Endothelial cell of umbilical vein (primary cell): ENCODE results near the gene GABRA5. TPM values are rescaled to one million over a fixed set of nuclear protein-coding genes. Genes with fewer than 3 reads are reported as not detected.

Experiments
- BruUV-seq: library from RNA; stranded (reverse); fragments of 400-500 nt; replicated peaks from 2 replicates; lab custom pipeline; 2021; lab: Mats Ljungman, UMichigan
- CTCF ChIA-PET: fragments of 300-600, 350-600 bp; sonication (Branson Sonifier 250); formaldehyde crosslinking; loops from one replicate; lab custom pipeline; 2021; ENCODE audit warnings: antibody characterized with exemption, inconsistent platforms; lab: Charles Lee
- POLR2A ChIA-PET: fragments of 300-600, 350-600 bp; sonication (Branson Sonifier 250); formaldehyde crosslinking; loops from one replicate; lab custom pipeline; 2021; ENCODE audit warnings: antibody characterized with exemption, inconsistent platforms; lab: Charles Lee
- DNase-seq: peaks from one replicate; pipeline ENCODE4 v3.0.0-alpha.2; 2011; ENCODE audit warnings: low read depth, low spot score
- FAIRE-seq: peaks from 2 replicates; lab custom pipeline; 2011; peaks lifted over from hg19 to GRCh38; lab: Jason Lieb, UNC
- H2AFZ ChIP-seq: 2 replicates; pipeline ENCODE4 v1.6.0; 2012; ENCODE audit warnings: low read depth, low read length, control low read depth, inconsistent platforms
- H3K27ac ChIP-seq: 2 replicates; pipeline ENCODE4 v1.5.1; 2011; ENCODE audit warnings: low read depth, mild to moderate bottlenecking, control low read depth, low read length, moderate library complexity; ENCODE audit not compliant: insufficient read depth
- H3K27me3 ChIP-seq, 2 experiments: 2 replicates each; pipeline versions ENCODE4 v1.6.0 to v1.6.1; 2011; ENCODE audit warnings: low read length in 2 of 2, mixed read lengths in 1 of 2; ENCODE audit not compliant: control insufficient read depth in 2 of 2, insufficient read depth in 2 of 2
- H3K36me3 ChIP-seq, 2 experiments: 2 replicates in 1 of 2; 3 replicates in 1 of 2; pipeline ENCODE4 v1.5.1; 2011; ENCODE audit warnings: low read length in 2 of 2, mild to moderate bottlenecking in 1 of 2, moderate library complexity in 1 of 2; ENCODE audit not compliant: control insufficient read depth in 2 of 2, insufficient read depth in 2 of 2; ENCODE audit errors: extremely low read depth in 1 of 2
- H3K4me1 ChIP-seq: 3 replicates; pipeline ENCODE4 v1.5.1; 2011; ENCODE audit warnings: mild to moderate bottlenecking, low read length; ENCODE audit not compliant: control insufficient read depth, insufficient read depth; ENCODE audit errors: extremely low read depth
- H3K4me2 ChIP-seq: 2 replicates; pipeline ENCODE4 v1.6.1; 2011; ENCODE audit warnings: low read length, control low read depth, mixed read lengths; ENCODE audit not compliant: insufficient read depth
- H3K4me3 ChIP-seq, 3 experiments: fragments of 200-600 bp in 1 of 3; sonication (generic), shearing (Covaris generic) in 1 of 3; replicated peaks in 1 of 3; 2 replicates each; pipeline ENCODE4 v1.5.1; 2011 to 2016; ENCODE audit warnings: control low read depth in 3 of 3, low read length in 3 of 3, mild to moderate bottlenecking in 2 of 3, inconsistent platforms in 1 of 3, low read depth in 1 of 3, moderate library complexity in 1 of 3; ENCODE audit not compliant: insufficient read depth in 1 of 3
- H3K79me2 ChIP-seq: 2 replicates; pipeline ENCODE4 v1.6.0; 2012; ENCODE audit warnings: low read length, inconsistent platforms; ENCODE audit not compliant: control insufficient read depth, insufficient read depth
- H3K9ac ChIP-seq: replicated peaks from 2 replicates; pipeline ENCODE3; 2011; ENCODE audit warnings: low read length, control low read depth; ENCODE audit not compliant: insufficient read depth; ENCODE audit errors: extremely low read depth
- H3K9me1 ChIP-seq: replicated peaks from 3 replicates; pipeline ENCODE4 v1.6.0; 2011; ENCODE audit warnings: mild to moderate bottlenecking, low read length; ENCODE audit not compliant: control insufficient read depth, insufficient read depth; ENCODE audit errors: extremely low read depth
- H3K9me3 ChIP-seq: replicated peaks from 2 replicates; pipeline ENCODE4 v1.5.1; 2012; ENCODE audit warnings: low read length, inconsistent platforms; ENCODE audit not compliant: control insufficient read depth, insufficient read depth
- H4K20me1 ChIP-seq: replicated peaks from 2 replicates; pipeline ENCODE3; 2011; ENCODE audit warnings: mild to moderate bottlenecking, low read length; ENCODE audit not compliant: control insufficient read depth, insufficient read depth; ENCODE audit errors: extremely low read depth
- EZH2 ChIP-seq: IDR thresholded peaks from 2 replicates; pipeline ENCODE4 v1.6.1; 2012; ENCODE audit warnings: borderline replicate concordance, low read depth, mild to moderate bottlenecking, moderate library complexity, low read length, inconsistent platforms; ENCODE audit not compliant: severe bottlenecking
- FOS ChIP-seq: IDR thresholded peaks from 2 replicates; pipeline ENCODE4 v1.6.1; 2011; ENCODE audit warnings: mild to moderate bottlenecking, low read length, moderate library complexity, borderline replicate concordance; ENCODE audit not compliant: insufficient read depth
- GATA2 ChIP-seq: IDR thresholded peaks from 2 replicates; pipeline ENCODE4 v1.7.0; 2011; ENCODE audit warnings: low read depth, mild to moderate bottlenecking, moderate library complexity, mixed read lengths, low read length; ENCODE audit not compliant: insufficient read length, insufficient read depth
- JUN ChIP-seq: IDR thresholded peaks from 2 replicates; pipeline ENCODE4 v1.6.1; 2011; ENCODE audit warnings: borderline replicate concordance, low read depth; ENCODE audit not compliant: insufficient read length, insufficient read depth
- MYC ChIP-seq: IDR thresholded peaks from one replicate; pipeline ENCODE4 v1.6.1; 2011; ENCODE audit warnings: mild to moderate bottlenecking, low read depth, low read length
- POLR2A ChIP-seq: IDR thresholded peaks from 2 replicates; pipeline ENCODE4 v1.6.1; 2012; ENCODE audit warnings: low read depth, mild to moderate bottlenecking, control low read depth, low read length
- POLR2AphosphoS5 ChIP-seq: IDR thresholded peaks from 2 replicates; pipeline ENCODE4 v1.6.1; 2012; ENCODE audit warnings: low read depth, mild to moderate bottlenecking, control low read depth, low read length, moderate library complexity; ENCODE audit not compliant: insufficient read depth
- dilution Hi-C: fragments of 300-500 bp; cut with MboI; formaldehyde crosslinking; loops from one replicate; pipeline ENCODE4 v1.15.0; 2019; ENCODE audit warnings: low sequenced_read_pairs; ENCODE audit not compliant: extremely low pct_ligation_motif_present
- intact Hi-C: fragments of 100-400 bp; cut with micrococcal nuclease; formaldehyde crosslinking; loops from one replicate; pipeline ENCODE4 v1.10.0; 2022
- polyA plus RNA-seq, 4 experiments: library from polyadenylated mRNA; depleted of rRNA in 3 of 4; stranded (reverse) in 3 of 4; unstranded in 1 of 4; fragments of >200 nt; gene quantifications; 2 replicates each; pipeline versions ENCODE4 v1.2.1 to v1.2.3, GENCODE V29; 2011 to 2012; ENCODE audit warnings: missing spikeins in 1 of 4
- total RNA-seq: library from RNA; stranded (reverse); gene quantifications from 2 replicates; pipeline ENCODE4 v1.2.3, GENCODE V29; 2021
- TF ChIP-seq, protein P1 (sequence below): IDR thresholded peaks from 2 replicates; pipeline ENCODE4 v1.6.1; 2011; ENCODE audit not compliant: insufficient read depth, insufficient read length
- TF ChIP-seq, protein P2 (sequence below), 2 donors: IDR thresholded peaks; 1 replicate in 1 of 2; 2 replicates in 1 of 2; pipeline ENCODE4 v1.5.1; 2011; ENCODE audit warnings: low read length in 2 of 2, mild to moderate bottlenecking in 2 of 2, moderate library complexity in 2 of 2, control low read depth in 1 of 2, inconsistent platforms in 1 of 2, low read depth in 1 of 2; ENCODE audit not compliant: insufficient read depth in 1 of 2; ENCODE audit errors: extremely low read depth in 1 of 2

Gene GABRA5
- total and polyA plus RNA-seq, 2 donors (not counting 3 experiments of a cell fraction or from before 2014, with no cell fraction given): not detected

DNA sequence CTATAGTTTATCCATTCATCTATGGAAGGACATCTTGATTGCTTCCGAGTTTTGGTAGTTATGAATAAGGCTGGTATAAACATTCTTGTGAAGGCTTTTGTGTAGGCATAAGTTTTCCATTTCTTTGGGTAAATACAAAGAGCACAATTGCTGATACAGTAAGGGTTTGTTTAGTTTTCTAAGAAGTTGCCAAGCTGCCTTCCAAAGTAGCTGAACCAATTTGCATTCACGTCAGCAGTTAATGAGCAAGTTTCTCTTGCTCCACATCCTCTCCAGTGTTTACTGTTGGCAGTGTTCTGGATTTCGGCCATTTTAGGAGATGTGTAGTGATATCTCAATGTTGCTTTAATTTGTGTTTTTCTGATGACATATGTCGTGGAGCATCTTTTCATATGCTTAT is 34.2 kb downstream of the GABRA5 start:
- no TSS peak for BruUV-seq
- Histone ChIP-seq H3K9ac (no peak overlapping the region), H3K4me2 (no peak overlapping the region), H3K27ac (no peak overlapping the region), H3K9me3 (no peaks in the 10 kb centered on the region), H3K27me3 (no peaks in the 10 kb centered on the region), H2AFZ (no peak overlapping the region), H3K4me3 (no peak overlapping the region), H3K4me1 (no peaks in the 10 kb centered on the region), H3K36me3 (no peaks in the 10 kb centered on the region), H3K79me2 (no peaks in the 10 kb centered on the region), H4K20me1 (no peaks in the 10 kb centered on the region), H3K9me1 (no peaks in the 10 kb centered on the region)
- DNase-seq: no peak
- intact Hi-C loops (no loop called here), dilution Hi-C loops (no loop called here)
- ChIA-PET CTCF (no interaction called here), POLR2A (no interaction called here)
- no peak for FAIRE-seq
- TF ChIP-seq FOS: no peak
- no peak for TF ChIP-seq GATA2
- no peak for TF ChIP-seq MYC
- TF ChIP-seq POLR2A: no peak
- TF ChIP-seq, protein P1, sequence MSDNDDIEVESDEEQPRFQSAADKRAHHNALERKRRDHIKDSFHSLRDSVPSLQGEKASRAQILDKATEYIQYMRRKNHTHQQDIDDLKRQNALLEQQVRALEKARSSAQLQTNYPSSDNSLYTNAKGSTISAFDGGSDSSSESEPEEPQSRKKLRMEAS: no peak

DNA sequence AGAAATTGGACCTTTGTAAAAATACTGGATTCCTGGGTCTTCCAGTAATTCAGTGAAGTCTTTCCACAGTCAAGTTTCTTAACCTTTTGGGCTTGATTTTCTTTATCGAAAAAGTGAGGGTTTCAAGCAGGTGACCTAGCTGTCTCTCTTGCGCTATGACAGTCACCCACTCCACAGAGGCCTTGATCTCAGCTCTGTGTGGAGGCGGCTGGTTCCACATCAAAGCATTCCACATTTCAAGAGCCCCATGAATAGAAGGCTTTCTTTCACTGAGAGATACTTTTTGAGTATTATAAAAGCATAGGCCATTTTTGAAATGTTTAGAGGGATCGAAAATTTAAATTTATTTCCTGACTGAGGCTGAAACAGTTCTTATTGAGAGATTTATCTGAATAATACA is 43.9 kb downstream of the GABRA5 start:
- Histone ChIP-seq H3K27me3 (no peaks in the 10 kb centered on the region), H4K20me1 (no peaks in the 10 kb centered on the region), H3K79me2 (no peaks in the 10 kb centered on the region), H3K4me3 (no peak overlapping the region), H3K9ac (no peak overlapping the region), H3K4me2 (no peak overlapping the region), H3K4me1 (no peaks in the 10 kb centered on the region), H3K36me3 (no peaks in the 10 kb centered on the region), H3K27ac (no peak overlapping the region), H3K9me1 (no peaks in the 10 kb centered on the region), H3K9me3 (peaks cover 2% of the 10 kb centered on the region), H2AFZ (no peak overlapping the region)
- dilution Hi-C loops: no loop called here
- no TSS peak for BruUV-seq
- FAIRE-seq (no peak), DNase-seq (no peak)
- intact Hi-C loops: no loop called here
- CTCF ChIA-PET: no interaction called here
- POLR2A ChIA-PET: no interaction called here
- TF ChIP-seq POLR2A (no peak), JUN (no peak), GATA2 (no peak), MYC (no peak), POLR2AphosphoS5 (no peak), FOS (no peak), EZH2 (no peak)
- TF ChIP-seq, protein P2, sequence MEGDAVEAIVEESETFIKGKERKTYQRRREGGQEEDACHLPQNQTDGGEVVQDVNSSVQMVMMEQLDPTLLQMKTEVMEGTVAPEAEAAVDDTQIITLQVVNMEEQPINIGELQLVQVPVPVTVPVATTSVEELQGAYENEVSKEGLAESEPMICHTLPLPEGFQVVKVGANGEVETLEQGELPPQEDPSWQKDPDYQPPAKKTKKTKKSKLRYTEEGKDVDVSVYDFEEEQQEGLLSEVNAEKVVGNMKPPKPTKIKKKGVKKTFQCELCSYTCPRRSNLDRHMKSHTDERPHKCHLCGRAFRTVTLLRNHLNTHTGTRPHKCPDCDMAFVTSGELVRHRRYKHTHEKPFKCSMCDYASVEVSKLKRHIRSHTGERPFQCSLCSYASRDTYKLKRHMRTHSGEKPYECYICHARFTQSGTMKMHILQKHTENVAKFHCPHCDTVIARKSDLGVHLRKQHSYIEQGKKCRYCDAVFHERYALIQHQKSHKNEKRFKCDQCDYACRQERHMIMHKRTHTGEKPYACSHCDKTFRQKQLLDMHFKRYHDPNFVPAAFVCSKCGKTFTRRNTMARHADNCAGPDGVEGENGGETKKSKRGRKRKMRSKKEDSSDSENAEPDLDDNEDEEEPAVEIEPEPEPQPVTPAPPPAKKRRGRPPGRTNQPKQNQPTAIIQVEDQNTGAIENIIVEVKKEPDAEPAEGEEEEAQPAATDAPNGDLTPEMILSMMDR (IDR thresholded peaks at IDR 0.05; ENCODE audit: extremely low read depth in 1 of 2, insufficient read depth in 1 of 2, low read depth in 1 of 2, low read length in 2 of 2): no peak
- TF ChIP-seq, protein P1: no peak
